Choroid plexus epithelial cell (primary cell): ENCODE data around the gene CDR2L.
A peak's percentile ranks its signal among the peaks of the same experiment; 100 is the strongest.
"Not testable (repeated sequence)": the region's sequence is repeated elsewhere in the genome, so short reads cannot be mapped to it uniquely, and the experiment has no call there.

ENCODE experiments used
- DNase-seq: peaks from one replicate; pipeline ENCODE4 v3.0.0-alpha.2; 2010; ENCODE audit warnings: low read depth
- H3K4me3 ChIP-seq: 2 replicates; pipeline ENCODE4 v1.5.1; 2011; ENCODE audit warnings: low read depth, mild to moderate bottlenecking, control low read depth, low read length, moderate library complexity
- TF ChIP-seq, protein P1 (sequence below): conservative IDR thresholded peaks from 2 replicates; pipeline ENCODE4 v1.5.1; 2011; ENCODE audit warnings: low read depth, mild to moderate bottlenecking, control low read depth, inconsistent platforms, low read length, moderate library complexity

Gene CDR2L

DNA sequence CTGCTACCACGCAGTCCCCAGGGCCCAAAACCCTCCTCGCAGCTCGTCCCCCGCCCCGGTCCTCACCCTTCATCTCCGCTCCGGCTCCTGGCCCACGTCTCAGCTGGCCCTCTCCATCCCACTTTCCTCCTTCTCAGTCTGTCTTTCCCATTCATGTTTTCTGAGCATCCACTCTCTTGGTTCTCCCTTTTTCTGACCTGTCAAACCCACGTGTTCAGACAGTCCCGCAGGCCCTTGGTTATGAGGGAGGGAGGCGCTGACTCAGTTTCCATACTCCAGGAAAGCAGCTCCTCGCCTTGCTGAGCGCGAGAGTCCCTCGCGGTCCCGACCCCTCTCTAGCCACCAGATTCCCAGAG is 14.5 kb upstream of the CDR2L start:
- TF ChIP-seq, protein P1, sequence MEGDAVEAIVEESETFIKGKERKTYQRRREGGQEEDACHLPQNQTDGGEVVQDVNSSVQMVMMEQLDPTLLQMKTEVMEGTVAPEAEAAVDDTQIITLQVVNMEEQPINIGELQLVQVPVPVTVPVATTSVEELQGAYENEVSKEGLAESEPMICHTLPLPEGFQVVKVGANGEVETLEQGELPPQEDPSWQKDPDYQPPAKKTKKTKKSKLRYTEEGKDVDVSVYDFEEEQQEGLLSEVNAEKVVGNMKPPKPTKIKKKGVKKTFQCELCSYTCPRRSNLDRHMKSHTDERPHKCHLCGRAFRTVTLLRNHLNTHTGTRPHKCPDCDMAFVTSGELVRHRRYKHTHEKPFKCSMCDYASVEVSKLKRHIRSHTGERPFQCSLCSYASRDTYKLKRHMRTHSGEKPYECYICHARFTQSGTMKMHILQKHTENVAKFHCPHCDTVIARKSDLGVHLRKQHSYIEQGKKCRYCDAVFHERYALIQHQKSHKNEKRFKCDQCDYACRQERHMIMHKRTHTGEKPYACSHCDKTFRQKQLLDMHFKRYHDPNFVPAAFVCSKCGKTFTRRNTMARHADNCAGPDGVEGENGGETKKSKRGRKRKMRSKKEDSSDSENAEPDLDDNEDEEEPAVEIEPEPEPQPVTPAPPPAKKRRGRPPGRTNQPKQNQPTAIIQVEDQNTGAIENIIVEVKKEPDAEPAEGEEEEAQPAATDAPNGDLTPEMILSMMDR: no peak
- no peak for DNase-seq
- H3K4me3 ChIP-seq: no peak overlapping the region

DNA sequence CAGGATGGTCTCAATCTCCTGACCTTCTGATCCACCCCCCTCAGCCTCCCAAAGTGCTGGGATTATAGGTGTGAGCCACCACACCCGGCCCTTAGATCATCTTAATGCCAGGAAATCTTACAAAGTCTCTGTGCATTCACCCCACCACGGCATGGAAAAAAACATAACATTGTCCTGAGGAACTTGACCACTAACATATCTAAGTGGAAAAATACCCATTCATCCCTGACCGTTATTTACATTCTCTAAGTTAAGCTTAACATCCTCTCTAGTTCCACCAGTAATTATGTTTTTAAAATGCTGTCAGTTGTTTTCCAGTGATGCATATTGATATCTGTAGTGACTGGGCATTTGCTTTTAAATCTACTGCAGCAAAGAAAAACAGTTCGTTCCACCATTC is 11.5 kb upstream of the CDR2L start:
- TF ChIP-seq, protein P1: no peak
- DNase-seq: no peak
- no peak overlapping the region for H3K4me3 ChIP-seq

DNA sequence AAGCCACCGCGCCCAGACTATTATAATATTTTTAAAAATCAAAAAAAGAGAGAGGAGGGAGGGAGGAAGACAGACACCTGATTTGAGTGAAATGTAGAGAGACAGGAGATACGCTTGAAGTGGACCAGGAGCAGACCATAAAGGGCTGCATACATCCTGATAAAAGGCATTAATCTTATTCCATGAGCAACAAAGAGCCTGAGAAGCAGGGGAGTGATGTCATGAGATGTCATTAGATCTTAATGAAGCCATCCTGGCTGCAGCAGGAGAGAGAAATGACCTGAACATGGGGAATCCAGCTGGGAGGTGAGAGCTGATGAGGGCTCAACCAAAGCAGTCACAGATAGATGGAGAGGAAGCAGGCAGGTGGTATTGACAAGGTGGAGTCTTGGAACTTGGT is 9.6 kb upstream of the CDR2L start:
- H3K4me3 ChIP-seq: no peak overlapping the region
- DNase-seq: no peak
- TF ChIP-seq, protein P1: no peak

DNA sequence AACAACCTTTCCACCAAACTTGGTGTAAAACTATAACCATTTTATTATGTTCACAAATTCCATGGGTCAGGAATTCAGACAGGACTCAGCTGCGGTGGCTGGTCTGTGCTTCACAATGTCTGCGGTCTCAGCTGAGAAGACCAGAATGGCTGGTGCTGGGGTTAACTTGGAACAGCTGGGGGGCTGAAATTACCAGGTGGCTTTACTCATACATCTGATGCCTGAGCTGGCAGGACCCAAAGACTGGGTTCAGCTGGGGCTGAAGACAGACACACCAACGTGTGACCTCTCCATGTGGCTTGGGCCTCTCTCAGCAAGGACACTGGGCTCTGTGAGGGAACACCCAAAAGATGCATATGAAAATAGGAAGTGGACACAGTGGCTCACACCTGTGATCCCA is 9.2 kb upstream of the CDR2L start:
- DNase-seq: no peak
- TF ChIP-seq, protein P1: no peak
- no peak overlapping the region for H3K4me3 ChIP-seq

DNA sequence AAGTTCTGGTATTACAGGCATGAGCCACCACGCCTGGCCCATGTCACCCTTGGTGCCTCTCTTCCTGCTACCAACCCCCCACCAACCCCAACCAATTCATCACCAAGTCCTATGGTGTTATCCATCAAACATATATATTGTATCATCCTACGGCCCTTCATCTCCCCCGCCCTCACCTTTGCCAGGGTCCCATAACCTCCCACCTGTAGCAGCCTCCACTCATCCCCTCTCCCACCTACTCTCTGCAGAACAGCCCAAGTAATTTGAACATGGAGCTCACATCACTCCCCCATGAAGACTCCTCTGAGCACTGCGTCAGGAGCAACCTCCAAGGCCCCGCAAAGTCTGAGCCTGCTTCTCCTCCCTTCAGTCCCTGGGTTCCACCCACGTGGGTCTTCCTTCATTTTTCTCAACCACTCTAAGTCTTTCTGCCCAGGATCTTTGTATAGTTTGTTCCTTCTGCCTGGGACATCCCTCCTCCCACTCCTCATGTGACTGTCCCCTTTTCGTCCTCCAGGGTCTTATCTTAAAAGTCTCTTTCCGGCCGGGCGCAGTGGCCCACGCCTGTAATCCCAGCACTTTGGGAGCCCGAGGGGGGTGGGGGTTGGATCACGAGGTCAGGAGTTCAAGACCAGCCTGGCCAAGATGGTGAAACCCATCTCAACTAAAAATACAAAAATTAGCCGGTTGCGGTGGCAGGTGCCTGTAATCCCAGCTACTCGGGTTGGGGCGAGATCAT is 7.9 kb upstream of the CDR2L start:
- H3K4me3 ChIP-seq: no peak overlapping the region
- TF ChIP-seq, protein P1: no peak
- DNase-seq: no peak

DNA sequence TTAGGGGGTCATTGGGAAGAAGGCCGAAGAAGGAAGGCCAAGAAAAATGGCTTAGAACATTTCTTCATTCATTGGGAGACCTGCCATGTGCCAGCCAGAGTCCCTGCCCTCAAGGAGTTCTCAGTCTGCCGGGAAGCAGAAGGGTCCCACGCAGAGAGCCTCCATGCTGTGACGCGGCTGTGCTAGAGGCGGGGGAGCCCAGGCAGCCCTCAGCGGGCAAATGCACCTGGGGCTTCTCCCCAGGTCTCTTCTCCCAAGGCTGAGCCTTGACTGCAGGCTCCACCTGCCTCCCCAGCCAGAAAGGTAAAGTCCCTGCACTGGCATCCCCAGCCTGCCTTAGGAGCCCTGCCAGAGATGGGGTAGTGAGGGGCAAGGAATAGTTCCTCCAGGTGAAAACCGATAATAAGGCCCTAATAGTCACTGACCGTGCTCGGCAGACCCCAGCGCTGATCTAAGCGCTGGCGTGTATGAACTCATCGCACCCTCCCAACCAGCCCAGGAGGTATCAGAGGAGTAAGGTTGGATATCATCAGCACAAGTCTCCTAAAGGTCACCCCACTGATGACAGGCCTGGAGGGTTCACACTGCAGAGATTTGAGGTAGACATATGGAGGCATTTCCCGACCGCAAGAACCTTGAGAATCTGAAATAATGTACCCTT is 6.0 kb upstream of the CDR2L start:
- TF ChIP-seq, protein P1: no peak
- H3K4me3 ChIP-seq: peak overlapping the region; percentile 72
- no peak for DNase-seq

DNA sequence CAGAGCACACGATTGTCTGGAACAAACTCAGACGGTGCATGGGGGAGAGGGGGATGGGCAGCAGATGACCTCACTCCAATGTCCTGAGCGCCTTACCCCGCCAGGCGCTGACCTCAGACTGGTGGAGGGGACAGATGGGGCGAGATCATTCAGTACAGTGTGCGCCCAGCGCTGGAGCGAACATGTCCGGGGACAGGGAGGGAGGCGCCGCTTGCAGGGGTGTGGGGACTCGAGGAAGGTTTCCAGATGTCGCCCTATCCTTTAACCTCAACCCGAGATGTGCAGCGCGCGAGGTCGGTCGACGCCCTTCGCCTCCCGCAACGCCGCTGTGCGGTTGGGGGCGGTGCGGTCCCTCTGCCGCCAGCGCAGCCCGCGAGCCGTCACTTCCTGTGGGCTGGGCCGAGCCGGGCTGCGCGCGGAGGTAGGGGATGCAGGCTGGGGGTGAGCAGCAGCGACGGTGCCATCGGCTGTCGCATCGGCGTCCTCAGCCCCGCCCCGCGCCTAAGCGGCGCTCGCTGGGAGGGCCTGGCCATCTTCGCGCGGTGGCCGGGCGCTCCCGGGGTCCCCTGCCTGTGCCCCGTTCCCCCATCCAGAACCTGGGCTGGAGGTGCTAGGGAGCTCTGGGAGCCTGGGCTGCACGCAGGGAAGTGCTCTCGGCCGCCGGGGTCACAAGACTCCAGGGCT is 5.3 kb upstream of the CDR2L start:
- TF ChIP-seq, protein P1: no peak
- peak overlapping the region; percentile 72 for H3K4me3 ChIP-seq

DNA sequence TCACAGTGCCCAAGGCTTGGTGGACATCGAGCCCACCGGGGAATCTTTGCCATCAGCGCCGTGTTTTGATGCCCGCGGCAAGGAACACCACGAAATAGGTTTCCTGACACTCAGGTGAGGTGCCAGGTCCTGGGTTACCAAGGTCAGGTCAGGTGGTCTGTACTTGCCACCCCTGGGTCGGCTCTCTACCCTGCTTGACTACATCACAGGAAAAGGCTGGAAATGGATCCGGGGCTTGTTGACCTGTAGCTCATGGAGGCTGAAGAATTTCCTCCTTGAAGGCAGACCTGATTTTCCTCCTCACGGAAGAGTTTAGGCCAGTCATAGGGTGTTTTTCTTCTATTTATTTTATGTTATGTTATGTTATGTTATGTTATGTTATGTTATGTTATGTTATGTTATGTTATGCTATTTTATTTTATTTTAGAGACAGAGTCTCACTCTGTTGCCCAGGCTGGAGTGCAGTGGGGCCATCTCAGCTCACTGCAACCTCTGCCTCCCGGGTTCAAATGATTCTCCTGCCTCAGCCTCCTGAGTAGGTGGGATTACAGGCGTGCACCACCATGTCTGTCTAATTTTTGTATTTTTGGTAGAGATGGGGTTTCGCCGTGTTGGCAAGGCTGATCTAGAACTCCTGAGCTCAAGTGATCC is 4.6 kb upstream of the CDR2L start:
- not testable (repeated sequence) for DNase-seq
- H3K4me3 ChIP-seq: peak overlapping the region; percentile 72

More for the DNA sequence above, 5.3 kb upstream of the CDR2L start:
- DNase-seq: peak; percentile 44
